Esophagus squamous epithelium (tissue), 4 donors: Measurements from ENCODE around the gene CA10.

Source experiments
- CTCF ChIP-seq, 6 experiments: fragments of 450-650 bp in 4 of 6; fragments of 200-600 bp in 2 of 6; sonication (generic) in 2 of 6; IDR thresholded peaks; one replicate each; pipeline ENCODE4 v1.5.1; 2016 to 2019; ENCODE audit warnings: antibody characterized with exemption in 6 of 6, mild to moderate bottlenecking in 4 of 6, moderate library complexity in 4 of 6
- POLR2A ChIP-seq, 4 donors: fragments of 450-650 bp; IDR thresholded peaks; one replicate each; pipeline ENCODE4 v1.6.1; 2017; ENCODE audit warnings: antibody characterized with exemption in 4 of 4, mild to moderate bottlenecking in 4 of 4, moderate library complexity in 3 of 4

- TF ChIP-seq CTCF (IDR thresholded peaks at IDR 0.05) (no peak), POLR2A (IDR thresholded peaks at IDR 0.05) (no peak)
Observed at GRCh38 chr17:51869387-51869786, 289.1 kb downstream of the CA10 start.
